ENCODE results near the gene ZNF526. TPM values are rescaled to one million over a fixed set of nuclear protein-coding genes. Genes with fewer than 3 reads are reported as not detected.

ZNF526 gene
- total and polyA plus RNA-seq, 9 of the 15 experiments (the other 6 are each of a cell fraction or from before 2014, with no cell fraction given): 1.3 to 17.9 (median 6.2) TPM

GRCh38 chr19:42229301-42229854, 9.3 kb downstream of the ZNF526 start:
- in situ Hi-C loops (cut with MboI) (no loop called here), intact Hi-C loops (cut with micrococcal nuclease) (loop anchor here (5.0 kb wide), 1 partner anchor 47 kb away; no protein-coding TSS in a partner anchor)
- H3K9me3 ChIP-seq (replicated peaks; ENCODE audit: control insufficient read depth, insufficient read depth, low read depth, low read length): no peaks in the 10 kb centered on the region
- ChIA-PET CTCF (ENCODE audit: low intra/inter-chr PET ratio) (no interaction called here), POLR2A (interaction anchor here (0.6 to 7.2 kb wide), 5 partner anchors 10 to 29 kb away, joined by 3 to 116 read pairs (median 4); partner anchors contain the start of genes DEDD2, GSK3A and ZNF526)
- H3K36me3 ChIP-seq (ENCODE audit: control insufficient read depth, insufficient read depth, low read length): peaks cover 97% of the 10 kb centered on the region
- peak overlapping the region; percentile 37 to 74; a peak in 3 of 4 replicates for H3K9ac ChIP-seq (ENCODE audit: insufficient read depth in 1 of 2, low read depth in 2 of 2, low read length in 2 of 2)
- ATAC-seq: peak; percentile 66
- H3K4me1 ChIP-seq (replicated peaks in 1 of 2; ENCODE audit: control insufficient read depth in 2 of 2, insufficient read depth in 2 of 2, low read length in 2 of 2): peaks cover 21 to 39% of the 10 kb centered on the region in 2 experiments
- peak overlapping the region; percentile 69 for H3K4me2 ChIP-seq (ENCODE audit: insufficient read depth, low read length)
- H3K79me2 ChIP-seq (ENCODE audit: control insufficient read depth, insufficient read depth, low read length): peaks cover 43% of the 10 kb centered on the region
- peak overlapping the region; percentile 75 for H3K27ac ChIP-seq (ENCODE audit: extremely low read depth, low read depth, low read length)
- no peak for FAIRE-seq
- no peak overlapping the region for H2AFZ ChIP-seq (ENCODE audit: low read depth, low read length)
- DNase-seq (ENCODE audit: extremely low read depth in 1 of 4, low spot score in 3 of 4): peak in 3 of 4 experiments; percentile 35 to 68 (median 62)
- H3K4me3 ChIP-seq: no peak overlapping the region
- no TSS peak for BruUV-seq (replicated peaks)
- 4% methylated on average over 4 of the region's 4 CpGs for WGBS (ENCODE audit: insufficient coverage, low coverage, missing lambda C conversion rate)
- H3K27me3 ChIP-seq (ENCODE audit: control insufficient read depth in 2 of 2, insufficient read depth in 2 of 2, low read length in 2 of 2): no peaks in the 10 kb centered on the region
- H3K9me1 ChIP-seq (ENCODE audit: control insufficient read depth, insufficient read depth, low read length): no peaks in the 10 kb centered on the region
- H4K20me1 ChIP-seq (replicated peaks; ENCODE audit: control insufficient read depth, insufficient read depth, low read length): peaks cover 34% of the 10 kb centered on the region
- TF ChIP-seq RBM15 (IDR thresholded peaks at IDR 0.05; ENCODE audit: insufficient read depth, low read length) (no peak), MLLT1 (IDR thresholded peaks at IDR 0.05) (no peak), TEAD4 (IDR thresholded peaks at IDR 0.05; ENCODE audit: low read length) (0 out of 2 replicates have a peak, but pooled peaks have one; percentile 16), TEAD4 (CRISPR knock-in tag; IDR thresholded peaks at IDR 0.05; ENCODE audit: borderline replicate concordance) (no peak), CTCFL (IDR thresholded peaks at IDR 0.05; ENCODE audit: borderline replicate concordance, insufficient read depth, low read depth, low read length, poor library complexity, severe bottlenecking) (peak; percentile 93), RBFOX2 (IDR thresholded peaks at IDR 0.05; ENCODE audit: low read depth, low read length) (peak; percentile 8), MYC (IDR thresholded peaks at IDR 0.05; ENCODE audit: low read depth, low read length) (peak; percentile 57), MYC (CRISPR knock-in tag; IDR thresholded peaks at IDR 0.05; ENCODE audit: borderline replicate concordance, low read depth) (no peak; the same call in 1 of the 2 replicates), TCF3 (CRISPR knock-in tag; IDR thresholded peaks at IDR 0.05) (peak; percentile 42; the same call in 1 of the 2 replicates), FOSL1 (tag; conservative IDR thresholded peaks at IDR 0.05) (no peak), ZNF586 (CRISPR knock-in tag; conservative IDR thresholded peaks at IDR 0.05) (no peak)
- TF ChIP-seq, protein P1, sequence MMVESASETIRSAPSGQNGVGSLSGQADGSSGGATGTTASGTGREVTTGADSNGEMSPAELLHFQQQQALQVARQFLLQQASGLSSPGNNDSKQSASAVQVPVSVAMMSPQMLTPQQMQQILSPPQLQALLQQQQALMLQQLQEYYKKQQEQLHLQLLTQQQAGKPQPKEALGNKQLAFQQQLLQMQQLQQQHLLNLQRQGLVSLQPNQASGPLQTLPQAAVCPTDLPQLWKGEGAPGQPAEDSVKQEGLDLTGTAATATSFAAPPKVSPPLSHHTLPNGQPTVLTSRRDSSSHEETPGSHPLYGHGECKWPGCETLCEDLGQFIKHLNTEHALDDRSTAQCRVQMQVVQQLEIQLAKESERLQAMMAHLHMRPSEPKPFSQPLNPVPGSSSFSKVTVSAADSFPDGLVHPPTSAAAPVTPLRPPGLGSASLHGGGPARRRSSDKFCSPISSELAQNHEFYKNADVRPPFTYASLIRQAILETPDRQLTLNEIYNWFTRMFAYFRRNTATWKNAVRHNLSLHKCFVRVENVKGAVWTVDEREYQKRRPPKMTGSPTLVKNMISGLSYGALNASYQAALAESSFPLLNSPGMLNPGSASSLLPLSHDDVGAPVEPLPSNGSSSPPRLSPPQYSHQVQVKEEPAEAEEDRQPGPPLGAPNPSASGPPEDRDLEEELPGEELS (CRISPR knock-in tag; IDR thresholded peaks at IDR 0.05; ENCODE audit: borderline replicate concordance): 0 out of 2 replicates have a peak, but pooled peaks have one; percentile 19
- TF ChIP-seq, protein P2, sequence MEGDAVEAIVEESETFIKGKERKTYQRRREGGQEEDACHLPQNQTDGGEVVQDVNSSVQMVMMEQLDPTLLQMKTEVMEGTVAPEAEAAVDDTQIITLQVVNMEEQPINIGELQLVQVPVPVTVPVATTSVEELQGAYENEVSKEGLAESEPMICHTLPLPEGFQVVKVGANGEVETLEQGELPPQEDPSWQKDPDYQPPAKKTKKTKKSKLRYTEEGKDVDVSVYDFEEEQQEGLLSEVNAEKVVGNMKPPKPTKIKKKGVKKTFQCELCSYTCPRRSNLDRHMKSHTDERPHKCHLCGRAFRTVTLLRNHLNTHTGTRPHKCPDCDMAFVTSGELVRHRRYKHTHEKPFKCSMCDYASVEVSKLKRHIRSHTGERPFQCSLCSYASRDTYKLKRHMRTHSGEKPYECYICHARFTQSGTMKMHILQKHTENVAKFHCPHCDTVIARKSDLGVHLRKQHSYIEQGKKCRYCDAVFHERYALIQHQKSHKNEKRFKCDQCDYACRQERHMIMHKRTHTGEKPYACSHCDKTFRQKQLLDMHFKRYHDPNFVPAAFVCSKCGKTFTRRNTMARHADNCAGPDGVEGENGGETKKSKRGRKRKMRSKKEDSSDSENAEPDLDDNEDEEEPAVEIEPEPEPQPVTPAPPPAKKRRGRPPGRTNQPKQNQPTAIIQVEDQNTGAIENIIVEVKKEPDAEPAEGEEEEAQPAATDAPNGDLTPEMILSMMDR (IDR thresholded peaks at IDR 0.05 in 2 of 3, conservative IDR thresholded peaks at IDR 0.05 in 1 of 3; ENCODE audit: insufficient read depth in 2 of 3, low read depth in 1 of 3, low read length in 3 of 3): peak; percentile 22 to 32 (median 24); a peak in 3 of 6 replicates

All from K562 (cell line).